Lung (tissue), 12 donors: ENCODE measurements around the gene MKI67. TPM values are rescaled to one million over a fixed set of nuclear protein-coding genes. Genes with fewer than 3 reads are reported as not detected.

Source experiments
- ATAC-seq: fragments of 200-7000 bp; cut with Tn5 transposase; one replicate; pipeline ENCODE4 v1.9.1; 2020; ENCODE audit warnings: moderate number of reproducible peaks; ENCODE audit not compliant: insufficient read depth, low FRiP score
- DNase-seq, 3 donors: peaks; one replicate each; pipeline ENCODE4 v3.0.0-alpha.2; 2013 to 2017
- H3K27ac ChIP-seq, 2 donors: one replicate each; pipeline ENCODE4 v1.5.1; 2013; ENCODE audit warnings: mild to moderate bottlenecking in 2 of 2, moderate library complexity in 2 of 2, control low read depth in 1 of 2, inconsistent platforms in 1 of 2, low read depth in 1 of 2, low read length in 1 of 2
- H3K27me3 ChIP-seq, 3 donors: one replicate each; pipeline ENCODE4 v1.5.1; 2013; ENCODE audit warnings: low read length in 2 of 3; ENCODE audit not compliant: control insufficient read depth in 3 of 3, insufficient read depth in 3 of 3
- H3K36me3 ChIP-seq, 4 donors: one replicate each; pipeline ENCODE4 v1.5.1; 2013; ENCODE audit warnings: low read length in 4 of 4, mild to moderate bottlenecking in 1 of 4, moderate library complexity in 1 of 4; ENCODE audit not compliant: control insufficient read depth in 4 of 4, insufficient read depth in 4 of 4
- H3K4me1 ChIP-seq, 5 donors: one replicate each; pipeline ENCODE4 v1.5.1; 2013; ENCODE audit warnings: low read length in 5 of 5, mild to moderate bottlenecking in 2 of 5, moderate library complexity in 1 of 5; ENCODE audit not compliant: control insufficient read depth in 5 of 5, insufficient read depth in 5 of 5
- H3K4me3 ChIP-seq: one replicate; pipeline ENCODE4 v1.5.1; 2013; ENCODE audit warnings: mild to moderate bottlenecking, control low read depth, moderate library complexity
- H3K9ac ChIP-seq, 2 donors: one replicate each; pipeline ENCODE4 v1.5.1; 2013; ENCODE audit warnings: low read length in 2 of 2, control low read depth in 1 of 2; ENCODE audit not compliant: insufficient read depth in 1 of 2
- H3K9me3 ChIP-seq, 4 donors: one replicate each; pipeline ENCODE4 v1.5.1; 2013; ENCODE audit warnings: low read length in 3 of 4, mild to moderate bottlenecking in 1 of 4, moderate library complexity in 1 of 4; ENCODE audit not compliant: control insufficient read depth in 4 of 4, insufficient read depth in 3 of 4
- CTCF ChIP-seq: IDR thresholded peaks from 2 replicates; pipeline ENCODE4 v1.5.1; 2012; ENCODE audit warnings: mild to moderate bottlenecking; ENCODE audit errors: control extremely low read depth, extremely low read depth
- WGBS, 2 donors: extraction: QIAGEN DNeasy Blood & Tissue Kit; methylation state at CpG; one replicate each; pipeline ENCODE4 v1.1.7; 2013; 5-methylcytosine and 5-hydroxymethylcytosine counted together
- polyA plus RNA-seq, 2 donors: library from polyadenylated mRNA; stranded (reverse); fragments of 200-250 nt; gene quantifications; one replicate each; pipeline ENCODE4 v1.2.1, GENCODE V29; 2013
- total RNA-seq, 2 donors: library from RNA; depleted of rRNA in 1 of 2; stranded (reverse); fragments of >200 nt in 1 of 2; gene quantifications; one replicate each; pipeline ENCODE4 v1.2.1, GENCODE V29; 2014 to 2021
- donor health status: control.
- donor health status: control.
- donor health status: Bipolar disorder and iron deficiency.
- donor health status: healthy.
- donor health status: DM: yes; HTN: yes; CAD: no.

MKI67 gene
- total and polyA plus RNA-seq, 4 donors: 1.0 to 8.6 (median 2.1) TPM

DNA sequence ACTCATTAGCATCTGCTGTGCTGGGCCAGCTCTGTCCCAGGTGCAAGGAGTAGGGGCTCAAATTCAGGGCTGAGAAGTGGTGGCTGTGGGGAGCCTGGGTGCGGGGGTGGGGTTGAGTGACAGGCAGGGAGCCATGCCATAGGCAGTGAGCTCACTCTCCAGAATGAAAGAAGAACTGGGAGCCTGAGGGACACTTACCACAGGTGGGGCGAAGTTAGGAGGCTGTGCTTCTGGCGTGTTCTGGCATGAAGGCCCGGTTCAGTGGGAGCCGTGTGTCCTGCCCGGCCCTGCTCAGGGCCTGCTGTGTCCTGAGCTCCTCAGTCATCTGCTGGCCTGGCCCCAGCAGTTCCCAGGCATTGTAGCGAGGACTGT is 62.5 kb downstream of the MKI67 start:
- DNase-seq (no peak), ATAC-seq (no peak)
- WGBS, 2 donors: 62 to 67% methylated on average over 7 of the region's 7 CpGs
- Histone ChIP-seq H3K36me3 (peaks cover 0 to 55% (median 11%) of the 10 kb centered on the region in 4 donors), H3K9ac (no peak overlapping the region), H3K4me1 (peaks cover 0 to 29% (median 7%) of the 10 kb centered on the region in 5 donors), H3K9me3 (peaks cover 0 to 10% (median 0%) of the 10 kb centered on the region in 4 donors), H3K27me3 (no peaks in the 10 kb centered on the region), H3K27ac (peak overlapping the region in 1 of 2 donors; percentile 92), H3K4me3 (no peak overlapping the region)
- TF ChIP-seq CTCF: no peak

DNA sequence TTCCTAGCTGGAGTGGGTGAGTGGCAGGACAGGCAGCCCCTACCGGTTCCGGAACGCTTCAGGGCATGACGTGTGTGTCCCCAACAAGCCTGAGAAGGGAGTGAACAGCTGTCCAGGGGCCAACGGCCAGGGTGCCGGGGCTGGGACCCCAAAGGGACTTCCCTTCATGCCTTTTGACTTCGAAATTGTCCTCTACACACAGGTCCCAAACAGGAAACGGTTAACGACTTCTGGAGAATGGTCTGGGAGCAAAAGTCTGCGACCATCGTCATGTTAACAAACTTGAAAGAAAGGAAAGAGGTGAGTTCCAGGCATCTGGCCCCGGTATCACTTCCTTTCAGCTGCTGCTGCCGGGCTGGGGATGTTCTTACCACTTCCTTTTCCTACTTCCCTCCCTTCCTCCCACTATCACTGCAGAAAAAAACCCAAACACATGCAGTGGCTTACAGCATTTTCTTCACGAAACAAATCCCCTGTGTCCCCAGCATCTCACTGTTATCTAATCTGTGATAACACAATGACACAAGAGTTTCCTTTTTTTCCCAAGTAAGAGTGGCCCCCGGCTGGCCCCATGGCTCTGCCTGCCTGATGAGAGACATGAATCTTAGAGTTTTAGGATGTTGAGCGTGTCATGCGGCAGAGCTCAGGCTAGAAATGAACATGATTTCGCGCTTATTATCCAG is 63.2 kb downstream of the MKI67 start:
- Histone ChIP-seq H3K36me3 (peaks cover 0 to 55% (median 8%) of the 10 kb centered on the region in 4 donors), H3K4me1 (peaks cover 0 to 30% (median 7%) of the 10 kb centered on the region in 5 donors), H3K4me3 (no peak overlapping the region), H3K27me3 (no peaks in the 10 kb centered on the region), H3K9ac (no peak overlapping the region), H3K9me3 (peaks cover 0 to 10% (median 0%) of the 10 kb centered on the region in 4 donors), H3K27ac (peak overlapping the region in 1 of 2 donors; percentile 83)
- WGBS, 2 donors: 14 to 29% methylated on average over 19 of the region's 19 CpGs
- ATAC-seq: no peak
- TF ChIP-seq CTCF: no peak
- DNase-seq: peak in 2 of 3 donors; percentile 40 to 55

GRCh38 chr10:128062331-128062880 is 63.8 kb downstream of the MKI67 start:
- H3K4me1 ChIP-seq: peaks cover 0 to 30% (median 7%) of the 10 kb centered on the region in 5 donors
- ATAC-seq: no peak
- peak; percentile 64 to 78 (median 64) for DNase-seq

More at GRCh38 chr10:128062331-128062880, 63.8 kb downstream of the MKI67 start:
- Histone ChIP-seq H3K27ac (peak overlapping the region in 1 of 2 donors; percentile 83), H3K36me3 (peaks cover 0 to 51% (median 8%) of the 10 kb centered on the region in 4 donors), H3K9ac (no peak overlapping the region), H3K4me3 (no peak overlapping the region), H3K27me3 (no peaks in the 10 kb centered on the region), H3K9me3 (peaks cover 0 to 10% (median 0%) of the 10 kb centered on the region in 4 donors)
- TF ChIP-seq CTCF: no peak
- WGBS, 2 donors: 23 to 40% methylated on average over 11 of the region's 11 CpGs
